VCaP (cell line): ENCODE data around the gene UBTFL1.
"Not testable (repeated sequence)": the region's sequence is repeated elsewhere in the genome, so short reads cannot be mapped to it uniquely, and the experiment has no call there.

ENCODE experiments used
- H3K27ac ChIP-seq: fragments of 450-650 bp; 2 replicates; pipeline ENCODE4 v1.5.1; 2017
- CTCF ChIP-seq: fragments of 450-650 bp; conservative IDR thresholded peaks from 2 replicates; pipeline ENCODE4 v1.5.1; 2017; ENCODE audit warnings: mild to moderate bottlenecking, moderate library complexity

Gene UBTFL1

GRCh38 chr11:90085650-90086049 is at the start of gene UBTFL1:
TSS of gene UBTFL1 (plus strand) at chr11:90085950. CDS start at chr11:90085950, 0 bp downstream.
- H3K27ac ChIP-seq: not testable (repeated sequence)

- H3K27ac ChIP-seq: not testable (repeated sequence)
Measured at GRCh38 chr11:90051591-90052209, 34.0 kb upstream of the UBTFL1 start.

GRCh38 chr11:90052311-90052710 is 33.4 kb upstream of the UBTFL1 start:
- H3K27ac ChIP-seq: not testable (repeated sequence)

GRCh38 chr11:90053545-90053944 is 32.2 kb upstream of the UBTFL1 start:
- H3K27ac ChIP-seq: not testable (repeated sequence)

GRCh38 chr11:90088731-90089130 is 3.0 kb downstream of the UBTFL1 start:
- H3K27ac ChIP-seq: not testable (repeated sequence)

GRCh38 chr11:90095230-90095924 is 9.6 kb downstream of the UBTFL1 start:
- H3K27ac ChIP-seq: not testable (repeated sequence)

- H3K27ac ChIP-seq: not testable (repeated sequence)
- TF ChIP-seq CTCF: 0 out of 2 replicates have a peak, but pooled peaks have one; percentile 12
Measured at GRCh38 chr11:90098261-90098660, 12.5 kb downstream of the UBTFL1 start.

GRCh38 chr11:90100431-90100830 is 14.7 kb downstream of the UBTFL1 start:
- TF ChIP-seq CTCF: no peak
- no peak overlapping the region for H3K27ac ChIP-seq

- peak overlapping the region; percentile 25; the same call in 1 of the 2 replicates for H3K27ac ChIP-seq
- TF ChIP-seq CTCF: peak; percentile 69
Measured at GRCh38 chr11:90113541-90113940, 27.8 kb downstream of the UBTFL1 start.

GRCh38 chr11:90120191-90120590 is 34.4 kb downstream of the UBTFL1 start:
- no peak overlapping the region for H3K27ac ChIP-seq
- TF ChIP-seq CTCF: no peak

GRCh38 chr11:90124371-90124770 is 38.6 kb downstream of the UBTFL1 start:
- TF ChIP-seq CTCF: no peak
- H3K27ac ChIP-seq: no peak overlapping the region
